Body of pancreas (tissue), 4 donors: Measurements from ENCODE around the gene FUT2.

ENCODE experiments used
- POLR2A ChIP-seq, 3 donors: fragments of 450-650 bp; IDR thresholded peaks; one replicate each; pipeline ENCODE4 v1.6.1; 2016; ENCODE audit warnings: antibody characterized with exemption in 3 of 3, mild to moderate bottlenecking in 2 of 3
- TF ChIP-seq, protein P1 (sequence below), 7 experiments: fragments of 450-650 bp in 4 of 7; fragments of 200-600 bp in 3 of 7; sonication (generic) in 3 of 7; IDR thresholded peaks; one replicate each; pipeline ENCODE4 v1.5.1; 2016 to 2019; ENCODE audit warnings: antibody characterized with exemption in 7 of 7

DNA sequence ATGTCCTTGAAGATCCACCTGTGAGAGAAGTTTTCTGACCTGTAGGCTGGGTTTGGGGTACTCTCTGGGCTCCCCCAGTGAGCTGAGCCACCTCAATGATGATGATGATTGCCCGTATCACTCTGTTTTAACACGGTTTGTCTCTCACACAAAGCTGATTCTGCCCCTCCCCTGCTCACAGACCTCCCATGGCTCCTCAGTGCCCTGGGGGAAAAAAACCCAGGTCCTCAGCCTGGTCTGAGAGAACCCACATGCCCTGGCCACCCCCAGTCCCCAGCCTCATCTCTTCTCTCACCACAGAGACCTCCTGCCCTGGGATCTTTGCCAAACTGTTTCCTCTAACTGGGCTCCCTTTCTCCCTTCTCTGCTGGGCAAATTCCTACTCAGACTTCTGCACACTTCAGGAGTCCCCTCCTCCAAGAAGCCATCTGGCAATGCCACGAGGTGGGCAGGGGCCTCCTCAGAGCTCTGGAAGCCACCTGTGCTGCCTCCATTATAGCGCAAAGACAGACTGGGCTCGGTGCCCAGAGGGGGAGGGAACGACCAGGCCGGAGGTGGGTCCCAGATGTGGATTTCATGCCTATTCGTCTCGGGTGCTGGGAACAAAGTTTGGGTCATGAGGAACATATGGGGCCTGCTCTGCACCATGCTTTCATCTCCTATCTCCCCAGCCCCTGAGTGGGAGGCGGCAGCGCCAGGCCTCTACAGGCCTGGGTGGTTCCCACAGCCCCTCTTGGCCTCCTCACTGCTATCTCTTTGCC, 41.3 kb upstream of the FUT2 start:
- TF ChIP-seq, protein P1, sequence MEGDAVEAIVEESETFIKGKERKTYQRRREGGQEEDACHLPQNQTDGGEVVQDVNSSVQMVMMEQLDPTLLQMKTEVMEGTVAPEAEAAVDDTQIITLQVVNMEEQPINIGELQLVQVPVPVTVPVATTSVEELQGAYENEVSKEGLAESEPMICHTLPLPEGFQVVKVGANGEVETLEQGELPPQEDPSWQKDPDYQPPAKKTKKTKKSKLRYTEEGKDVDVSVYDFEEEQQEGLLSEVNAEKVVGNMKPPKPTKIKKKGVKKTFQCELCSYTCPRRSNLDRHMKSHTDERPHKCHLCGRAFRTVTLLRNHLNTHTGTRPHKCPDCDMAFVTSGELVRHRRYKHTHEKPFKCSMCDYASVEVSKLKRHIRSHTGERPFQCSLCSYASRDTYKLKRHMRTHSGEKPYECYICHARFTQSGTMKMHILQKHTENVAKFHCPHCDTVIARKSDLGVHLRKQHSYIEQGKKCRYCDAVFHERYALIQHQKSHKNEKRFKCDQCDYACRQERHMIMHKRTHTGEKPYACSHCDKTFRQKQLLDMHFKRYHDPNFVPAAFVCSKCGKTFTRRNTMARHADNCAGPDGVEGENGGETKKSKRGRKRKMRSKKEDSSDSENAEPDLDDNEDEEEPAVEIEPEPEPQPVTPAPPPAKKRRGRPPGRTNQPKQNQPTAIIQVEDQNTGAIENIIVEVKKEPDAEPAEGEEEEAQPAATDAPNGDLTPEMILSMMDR (IDR thresholded peaks at IDR 0.05), result no peak
- TF ChIP-seq POLR2A (IDR thresholded peaks at IDR 0.05), result no peak
